DND-41 (cell line): ENCODE results near the gene DUSP6.

Source experiments
- ATAC-seq: fragments of 200-7000 bp; cut with Tn5 transposase; 3 replicates; pipeline ENCODE4 v1.9.1; 2021; ENCODE audit warnings: low read depth; ENCODE audit not compliant: insufficient read depth
- DNase-seq: peaks from one replicate; pipeline ENCODE4 v3.0.0-alpha.2; 2020
- H2AFZ ChIP-seq: 2 replicates; pipeline ENCODE4 v1.6.0; 2012; ENCODE audit warnings: low read depth, low read length
- H3K27ac ChIP-seq: 2 replicates; pipeline ENCODE4 v1.5.1; 2012; ENCODE audit warnings: low read length, inconsistent platforms
- H3K27me3 ChIP-seq: fragments of 200-600 bp; sonication (generic); 2 replicates; pipeline ENCODE4 v1.6.0; 2012; ENCODE audit warnings: low read length, mild to moderate bottlenecking, inconsistent platforms; ENCODE audit not compliant: insufficient read depth, poor library complexity
- H3K36me3 ChIP-seq: 2 replicates; pipeline ENCODE4 v1.5.1; 2012; ENCODE audit warnings: low read length, inconsistent platforms; ENCODE audit not compliant: insufficient read depth
- H3K4me1 ChIP-seq: 2 replicates; pipeline ENCODE4 v1.5.1; 2012; ENCODE audit warnings: mild to moderate bottlenecking, low read length; ENCODE audit not compliant: insufficient read depth
- H3K4me2 ChIP-seq: 2 replicates; pipeline ENCODE4 v1.6.0; 2012; ENCODE audit warnings: mild to moderate bottlenecking, moderate library complexity, low read length, inconsistent platforms; ENCODE audit not compliant: insufficient read depth
- H3K4me3 ChIP-seq, 2 experiments: fragments of 200-600 bp in 1 of 2; shearing (Covaris generic) in 1 of 2; 2 replicates each; pipeline ENCODE4 v1.5.1; 2012 to 2016; ENCODE audit warnings: inconsistent platforms in 2 of 2, low read length in 2 of 2, mild to moderate bottlenecking in 2 of 2, low read depth in 1 of 2, moderate library complexity in 1 of 2
- H3K79me2 ChIP-seq: 2 replicates; pipeline ENCODE4 v1.6.0; 2012; ENCODE audit warnings: low read length, inconsistent platforms; ENCODE audit not compliant: insufficient read depth
- H3K9ac ChIP-seq: 2 replicates; pipeline ENCODE4 v1.6.0; 2012; ENCODE audit warnings: low read depth, mild to moderate bottlenecking, inconsistent platforms, low read length, moderate library complexity
- H3K9me3 ChIP-seq: 2 replicates; pipeline ENCODE4 v1.5.1; 2012; ENCODE audit warnings: low read length, moderate library complexity, mild to moderate bottlenecking, inconsistent platforms; ENCODE audit not compliant: insufficient read depth, severe bottlenecking
- H4K20me1 ChIP-seq: 2 replicates; pipeline ENCODE4 v1.6.0; 2012; ENCODE audit warnings: low read length; ENCODE audit not compliant: insufficient read depth
- CTCF ChIP-seq: IDR thresholded peaks from 2 replicates; pipeline ENCODE4 v1.5.1; 2012; ENCODE audit warnings: borderline replicate concordance, low read length, moderate library complexity, mild to moderate bottlenecking; ENCODE audit not compliant: poor library complexity, severe bottlenecking; ENCODE audit errors: extremely low read depth
- EZH2 ChIP-seq: IDR thresholded peaks from 3 replicates; pipeline ENCODE4 v1.6.1; 2012; ENCODE audit warnings: borderline replicate concordance, low read depth, mild to moderate bottlenecking, moderate library complexity, low read length, inconsistent platforms; ENCODE audit not compliant: severe bottlenecking

Gene DUSP6

GRCh38 chr12:89364058-89364457 is 11.8 kb upstream of the DUSP6 start:
- Histone ChIP-seq H3K79me2 (no peaks in the 10 kb centered on the region), H3K9me3 (no peaks in the 10 kb centered on the region), H2AFZ (no peak overlapping the region), H3K9ac (no peak overlapping the region), H3K27me3 (no peaks in the 10 kb centered on the region), H3K27ac (no peak overlapping the region), H3K4me2 (no peak overlapping the region), H4K20me1 (no peaks in the 10 kb centered on the region), H3K36me3 (no peaks in the 10 kb centered on the region), H3K4me3 (no peak overlapping the region), H3K4me1 (no peaks in the 10 kb centered on the region)
- ATAC-seq (no peak), DNase-seq (no peak)
- TF ChIP-seq CTCF (no peak), EZH2 (no peak)

GRCh38 chr12:89363582-89363981 is 11.3 kb upstream of the DUSP6 start:
- no peak overlapping the region for H3K4me3 ChIP-seq

GRCh38 chr12:89363084-89363483 is 10.8 kb upstream of the DUSP6 start:
- no peak overlapping the region for H3K4me2 ChIP-seq
- no peak for TF ChIP-seq EZH2
- no peak for TF ChIP-seq CTCF
- H3K27ac ChIP-seq = no peak overlapping the region
- ATAC-seq = no peak
- H3K4me1 ChIP-seq = no peaks in the 10 kb centered on the region
- DNase-seq = no peak
- no peaks in the 10 kb centered on the region for H3K36me3 ChIP-seq
- no peak overlapping the region for H2AFZ ChIP-seq
- no peaks in the 10 kb centered on the region for H3K27me3 ChIP-seq
- H3K4me3 ChIP-seq = no peak overlapping the region
- no peaks in the 10 kb centered on the region for H3K9me3 ChIP-seq
- H4K20me1 ChIP-seq = no peaks in the 10 kb centered on the region
- no peak overlapping the region for H3K9ac ChIP-seq
- no peaks in the 10 kb centered on the region for H3K79me2 ChIP-seq

More at GRCh38 chr12:89363582-89363981, 11.3 kb upstream of the DUSP6 start:
- Histone ChIP-seq H3K79me2 (no peaks in the 10 kb centered on the region), H3K9me3 (no peaks in the 10 kb centered on the region), H3K36me3 (no peaks in the 10 kb centered on the region), H3K9ac (no peak overlapping the region), H3K27me3 (no peaks in the 10 kb centered on the region), H4K20me1 (no peaks in the 10 kb centered on the region), H3K4me1 (no peaks in the 10 kb centered on the region), H3K4me2 (no peak overlapping the region), H2AFZ (no peak overlapping the region), H3K27ac (no peak overlapping the region)
- TF ChIP-seq EZH2 (no peak), CTCF (no peak)
- DNase-seq (no peak), ATAC-seq (no peak)

- Histone ChIP-seq H3K27me3 (no peaks in the 10 kb centered on the region), H3K79me2 (peaks cover 2% of the 10 kb centered on the region), H3K4me1 (peaks cover 14% of the 10 kb centered on the region), H4K20me1 (no peaks in the 10 kb centered on the region), H3K4me2 (no peak overlapping the region), H3K36me3 (no peaks in the 10 kb centered on the region), H3K4me3 (no peak overlapping the region), H3K9me3 (no peaks in the 10 kb centered on the region), H3K27ac (no peak overlapping the region), H2AFZ (no peak overlapping the region), H3K9ac (no peak overlapping the region)
- DNase-seq = no peak
- no peak for TF ChIP-seq EZH2
- no peak for TF ChIP-seq CTCF
- no peak for ATAC-seq
Measured at GRCh38 chr12:89359615-89360014, 7.3 kb upstream of the DUSP6 start.
